Panc1 (cell line): Measurements from ENCODE around the gene RABGAP1L. TPM values are rescaled to one million over a fixed set of nuclear protein-coding genes. Genes with fewer than 3 reads are reported as not detected.
"Not testable (repeated sequence)": the region's sequence is repeated elsewhere in the genome, so short reads cannot be mapped to it uniquely, and the experiment has no call there.

ENCODE experiments used
- ATAC-seq: fragments of 200-7000 bp; cut with Tn5 transposase; 2 replicates; pipeline ENCODE4 v1.9.1; 2020; ENCODE audit warnings: mild to moderate bottlenecking, moderate library complexity
- BruUV-seq: library from RNA; stranded (reverse); fragments of 400-500 nt; replicated peaks from 2 replicates; lab custom pipeline; 2021; lab: Mats Ljungman, UMichigan
- CTCF ChIA-PET: fragments of 300-600 bp; sonication (Branson Sonifier 250); formaldehyde crosslinking; loops from one replicate; lab custom pipeline; 2022; ENCODE audit warnings: antibody characterized with exemption; lab: Charles Lee
- POLR2A ChIA-PET: fragments of 300-600 bp; sonication (Branson Sonifier 250); formaldehyde crosslinking; loops from one replicate; lab custom pipeline; 2022; ENCODE audit warnings: antibody characterized with exemption; lab: Charles Lee
- DNase-seq: peaks from one replicate; pipeline ENCODE4 v3.0.0-alpha.2; 2010; ENCODE audit warnings: low read depth, low spot score
- H3K27ac ChIP-seq: 2 replicates; pipeline ENCODE4 v1.5.1; 2011; ENCODE audit warnings: mild to moderate bottlenecking, low read length, inconsistent platforms
- H3K27me3 ChIP-seq: fragments of 200-500 bp; sonication (Bioruptor generic); 2 replicates; pipeline ENCODE4 v1.6.0; 2014; ENCODE audit warnings: low read length, inconsistent platforms; ENCODE audit not compliant: control insufficient read depth, insufficient read depth
- H3K36me3 ChIP-seq: fragments of 200-500 bp; sonication (Bioruptor generic); 2 replicates; pipeline ENCODE4 v1.5.1; 2014; ENCODE audit warnings: inconsistent platforms, mild to moderate bottlenecking, low read length, moderate library complexity; ENCODE audit not compliant: control insufficient read depth, insufficient read depth
- H3K4me1 ChIP-seq: 2 replicates; pipeline ENCODE4 v1.5.1; 2011; ENCODE audit warnings: inconsistent platforms, mild to moderate bottlenecking, low read length, moderate library complexity; ENCODE audit not compliant: control insufficient read depth, insufficient read depth
- H3K4me3 ChIP-seq, 2 experiments: 2 replicates each; pipeline ENCODE4 v1.5.1; 2011 to 2012; ENCODE audit warnings: low read depth in 2 of 2, low read length in 2 of 2, mild to moderate bottlenecking in 2 of 2, inconsistent platforms in 1 of 2, moderate library complexity in 1 of 2
- H3K9me3 ChIP-seq: fragments of 200-500 bp; sonication (Bioruptor generic); 2 replicates; pipeline ENCODE4 v1.5.1; 2014; ENCODE audit warnings: low read depth, mild to moderate bottlenecking, inconsistent platforms, low read length, moderate library complexity; ENCODE audit not compliant: control insufficient read depth, insufficient read depth
- POLR2AphosphoS5 ChIP-seq: IDR thresholded peaks from 2 replicates; pipeline ENCODE4 v1.6.1; 2012; ENCODE audit warnings: mild to moderate bottlenecking, low read depth, low read length, moderate library complexity
- SIN3A ChIP-seq: IDR thresholded peaks from 2 replicates; pipeline ENCODE4 v1.6.1; 2012; ENCODE audit warnings: low read depth, mild to moderate bottlenecking, low read length, moderate library complexity, borderline replicate concordance; ENCODE audit not compliant: insufficient read depth
- TCF7L2 ChIP-seq: IDR thresholded peaks from 2 replicates; pipeline ENCODE4 v1.6.1; 2011; ENCODE audit warnings: mild to moderate bottlenecking, low read depth, low read length, inconsistent platforms
- in situ Hi-C: cut with HindIII; loops from 2 replicates; pipeline ENCODE4 v1.10.0; 2016; ENCODE audit warnings: low sequenced_read_pairs, low pct_unique_long_range_greater_than_20kb
- intact Hi-C: fragments of 100-400 bp; cut with micrococcal nuclease; formaldehyde crosslinking; loops from one replicate; pipeline ENCODE4 v1.10.0; 2022; ENCODE audit not compliant: unreplicated experiment
- total RNA-seq: library from RNA; stranded (reverse); gene quantifications from one replicate; pipeline ENCODE4 v1.2.1, GENCODE V29; 2021; ENCODE audit not compliant: unreplicated experiment
- TF ChIP-seq, protein P1 (sequence below), 2 experiments: IDR thresholded peaks; 2 replicates each; pipeline ENCODE4 v1.6.1; 2011 to 2012; ENCODE audit warnings: low read depth in 2 of 2, control low read depth in 1 of 2, low read length in 1 of 2, mild to moderate bottlenecking in 1 of 2, moderate library complexity in 1 of 2; ENCODE audit not compliant: insufficient read depth in 1 of 2
- TF ChIP-seq, protein P2 (sequence below): fragments of 450-650 bp; IDR thresholded peaks from 2 replicates; pipeline ENCODE4 v1.5.1; 2017; ENCODE audit warnings: mild to moderate bottlenecking

The RABGAP1L gene
- total RNA-seq, 1 experiment from 2014 or later = 37.0 TPM

GRCh38 chr1:174142836-174143235 is 16.5 kb upstream of the RABGAP1L start:
- ChIA-PET POLR2A (no interaction called here), CTCF (no interaction called here)
- H3K27ac ChIP-seq = no peak overlapping the region
- in situ Hi-C loops = no loop called here
- no peaks in the 10 kb centered on the region for H3K4me1 ChIP-seq
- no peaks in the 10 kb centered on the region for H3K9me3 ChIP-seq
- no peak overlapping the region for H3K4me3 ChIP-seq
- TF ChIP-seq, protein P1, sequence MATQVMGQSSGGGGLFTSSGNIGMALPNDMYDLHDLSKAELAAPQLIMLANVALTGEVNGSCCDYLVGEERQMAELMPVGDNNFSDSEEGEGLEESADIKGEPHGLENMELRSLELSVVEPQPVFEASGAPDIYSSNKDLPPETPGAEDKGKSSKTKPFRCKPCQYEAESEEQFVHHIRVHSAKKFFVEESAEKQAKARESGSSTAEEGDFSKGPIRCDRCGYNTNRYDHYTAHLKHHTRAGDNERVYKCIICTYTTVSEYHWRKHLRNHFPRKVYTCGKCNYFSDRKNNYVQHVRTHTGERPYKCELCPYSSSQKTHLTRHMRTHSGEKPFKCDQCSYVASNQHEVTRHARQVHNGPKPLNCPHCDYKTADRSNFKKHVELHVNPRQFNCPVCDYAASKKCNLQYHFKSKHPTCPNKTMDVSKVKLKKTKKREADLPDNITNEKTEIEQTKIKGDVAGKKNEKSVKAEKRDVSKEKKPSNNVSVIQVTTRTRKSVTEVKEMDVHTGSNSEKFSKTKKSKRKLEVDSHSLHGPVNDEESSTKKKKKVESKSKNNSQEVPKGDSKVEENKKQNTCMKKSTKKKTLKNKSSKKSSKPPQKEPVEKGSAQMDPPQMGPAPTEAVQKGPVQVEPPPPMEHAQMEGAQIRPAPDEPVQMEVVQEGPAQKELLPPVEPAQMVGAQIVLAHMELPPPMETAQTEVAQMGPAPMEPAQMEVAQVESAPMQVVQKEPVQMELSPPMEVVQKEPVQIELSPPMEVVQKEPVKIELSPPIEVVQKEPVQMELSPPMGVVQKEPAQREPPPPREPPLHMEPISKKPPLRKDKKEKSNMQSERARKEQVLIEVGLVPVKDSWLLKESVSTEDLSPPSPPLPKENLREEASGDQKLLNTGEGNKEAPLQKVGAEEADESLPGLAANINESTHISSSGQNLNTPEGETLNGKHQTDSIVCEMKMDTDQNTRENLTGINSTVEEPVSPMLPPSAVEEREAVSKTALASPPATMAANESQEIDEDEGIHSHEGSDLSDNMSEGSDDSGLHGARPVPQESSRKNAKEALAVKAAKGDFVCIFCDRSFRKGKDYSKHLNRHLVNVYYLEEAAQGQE (IDR thresholded peaks at IDR 0.05; ENCODE audit: insufficient read depth in 1 of 2, low read depth in 2 of 2, low read length in 1 of 2) = no peak
- TF ChIP-seq, protein P2, sequence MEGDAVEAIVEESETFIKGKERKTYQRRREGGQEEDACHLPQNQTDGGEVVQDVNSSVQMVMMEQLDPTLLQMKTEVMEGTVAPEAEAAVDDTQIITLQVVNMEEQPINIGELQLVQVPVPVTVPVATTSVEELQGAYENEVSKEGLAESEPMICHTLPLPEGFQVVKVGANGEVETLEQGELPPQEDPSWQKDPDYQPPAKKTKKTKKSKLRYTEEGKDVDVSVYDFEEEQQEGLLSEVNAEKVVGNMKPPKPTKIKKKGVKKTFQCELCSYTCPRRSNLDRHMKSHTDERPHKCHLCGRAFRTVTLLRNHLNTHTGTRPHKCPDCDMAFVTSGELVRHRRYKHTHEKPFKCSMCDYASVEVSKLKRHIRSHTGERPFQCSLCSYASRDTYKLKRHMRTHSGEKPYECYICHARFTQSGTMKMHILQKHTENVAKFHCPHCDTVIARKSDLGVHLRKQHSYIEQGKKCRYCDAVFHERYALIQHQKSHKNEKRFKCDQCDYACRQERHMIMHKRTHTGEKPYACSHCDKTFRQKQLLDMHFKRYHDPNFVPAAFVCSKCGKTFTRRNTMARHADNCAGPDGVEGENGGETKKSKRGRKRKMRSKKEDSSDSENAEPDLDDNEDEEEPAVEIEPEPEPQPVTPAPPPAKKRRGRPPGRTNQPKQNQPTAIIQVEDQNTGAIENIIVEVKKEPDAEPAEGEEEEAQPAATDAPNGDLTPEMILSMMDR = no peak
- TF ChIP-seq TCF7L2 (no peak), POLR2AphosphoS5 (no peak), SIN3A (no peak)
- H3K27me3 ChIP-seq = no peaks in the 10 kb centered on the region
- ATAC-seq = no peak
- H3K36me3 ChIP-seq = no peaks in the 10 kb centered on the region
- intact Hi-C loops = no loop called here
- DNase-seq = no peak
- no TSS peak for BruUV-seq

- H3K27ac ChIP-seq, in situ Hi-C loops, ATAC-seq, BruUV-seq, H3K9me3 ChIP-seq, intact Hi-C loops, H3K27me3 ChIP-seq, DNase-seq, H3K4me3 ChIP-seq, H3K36me3 ChIP-seq, H3K4me1 ChIP-seq, POLR2A ChIA-PET: not testable (repeated sequence)
- CTCF ChIA-PET = interaction anchor here (0.7 kb wide), 1 partner anchor 31 kb away, joined by 4 read pairs; no protein-coding TSS in a partner anchor
Observed at GRCh38 chr1:174143727-174144396, 15.5 kb upstream of the RABGAP1L start.

DNA sequence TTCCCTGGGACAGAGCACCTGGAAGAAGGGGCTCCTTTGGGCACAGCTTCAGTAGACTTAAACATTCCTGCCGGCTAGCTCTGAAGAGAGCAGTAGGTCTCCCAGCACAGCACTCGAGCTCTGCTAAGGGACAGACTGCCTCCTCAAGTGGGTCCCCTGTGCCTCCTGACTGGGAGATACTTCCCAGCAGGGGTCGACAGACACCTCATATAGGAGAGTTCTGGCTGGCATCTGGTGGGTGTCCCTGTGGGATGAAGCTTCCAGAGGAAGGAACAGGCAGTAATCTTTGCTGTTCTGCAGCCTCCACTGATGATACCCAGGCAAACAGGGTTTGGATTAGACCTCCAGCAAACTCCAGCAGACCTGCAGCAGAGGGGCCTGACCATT is 14.9 kb upstream of the RABGAP1L start:
- H3K9me3 ChIP-seq, H3K27ac ChIP-seq, in situ Hi-C loops, intact Hi-C loops, CTCF ChIA-PET, H3K4me1 ChIP-seq, DNase-seq, POLR2A ChIA-PET, BruUV-seq, ATAC-seq, H3K36me3 ChIP-seq, H3K27me3 ChIP-seq, H3K4me3 ChIP-seq: not testable (repeated sequence)
